ENCODE results near the gene TMEM200C.

TMEM200C gene

GRCh38 chr18:5895299-5895875 is at the start of gene TMEM200C:
Gene TMEM200C (minus strand): TSS chr18:5895522. CDS start chr18:5892063, 3,459 bp downstream.
- TF ChIP-seq CTCF (IDR thresholded peaks at IDR 0.05; ENCODE audit: control insufficient read depth, extremely low read depth, insufficient read depth): no peak
- H3K4me3 ChIP-seq (ENCODE audit: low read depth, low read length): no peak within 1 kb of the TSS
- DNase-seq (ENCODE audit: low read depth): no peak

DNA sequence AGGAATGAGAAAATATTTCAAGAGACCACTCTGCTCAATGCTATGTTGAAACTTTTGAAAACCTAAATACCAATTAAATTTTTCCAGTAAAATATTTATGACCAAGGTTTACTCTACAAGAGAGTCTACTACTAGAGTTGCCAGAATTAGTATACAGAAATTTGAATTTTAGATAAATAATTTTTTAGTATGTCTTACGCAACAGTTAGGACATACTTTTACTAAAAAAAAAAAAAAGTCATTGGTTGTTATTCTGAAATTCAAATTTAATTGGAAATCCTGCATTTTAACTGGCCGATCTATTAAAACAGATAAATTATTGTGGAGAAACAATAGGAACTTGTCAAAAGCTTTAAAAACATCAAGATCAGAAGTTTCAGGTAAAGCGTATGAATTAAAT is 49.1 kb upstream of the TMEM200C start:
- TF ChIP-seq CTCF (IDR thresholded peaks at IDR 0.05; ENCODE audit: control insufficient read depth, extremely low read depth, insufficient read depth): no peak
- H3K4me3 ChIP-seq (ENCODE audit: low read depth, low read length): no peak overlapping the region
- no peak for DNase-seq (ENCODE audit: low read depth)

GRCh38 chr18:5943514-5943913 is 48.2 kb upstream of the TMEM200C start:
- no peak overlapping the region for H3K4me3 ChIP-seq (ENCODE audit: low read depth, low read length)
- no peak for DNase-seq (ENCODE audit: low read depth)
- no peak for TF ChIP-seq CTCF (IDR thresholded peaks at IDR 0.05; ENCODE audit: control insufficient read depth, extremely low read depth, insufficient read depth)

GRCh38 chr18:5942591-5942990 is 47.3 kb upstream of the TMEM200C start:
- DNase-seq (ENCODE audit: low read depth): no peak
- H3K4me3 ChIP-seq (ENCODE audit: low read depth, low read length): no peak overlapping the region
- no peak for TF ChIP-seq CTCF (IDR thresholded peaks at IDR 0.05; ENCODE audit: control insufficient read depth, extremely low read depth, insufficient read depth)

GRCh38 chr18:5941890-5942289 is 46.6 kb upstream of the TMEM200C start:
- no peak for TF ChIP-seq CTCF (IDR thresholded peaks at IDR 0.05; ENCODE audit: control insufficient read depth, extremely low read depth, insufficient read depth)
- no peak overlapping the region for H3K4me3 ChIP-seq (ENCODE audit: low read depth, low read length)
- no peak for DNase-seq (ENCODE audit: low read depth)

DNA sequence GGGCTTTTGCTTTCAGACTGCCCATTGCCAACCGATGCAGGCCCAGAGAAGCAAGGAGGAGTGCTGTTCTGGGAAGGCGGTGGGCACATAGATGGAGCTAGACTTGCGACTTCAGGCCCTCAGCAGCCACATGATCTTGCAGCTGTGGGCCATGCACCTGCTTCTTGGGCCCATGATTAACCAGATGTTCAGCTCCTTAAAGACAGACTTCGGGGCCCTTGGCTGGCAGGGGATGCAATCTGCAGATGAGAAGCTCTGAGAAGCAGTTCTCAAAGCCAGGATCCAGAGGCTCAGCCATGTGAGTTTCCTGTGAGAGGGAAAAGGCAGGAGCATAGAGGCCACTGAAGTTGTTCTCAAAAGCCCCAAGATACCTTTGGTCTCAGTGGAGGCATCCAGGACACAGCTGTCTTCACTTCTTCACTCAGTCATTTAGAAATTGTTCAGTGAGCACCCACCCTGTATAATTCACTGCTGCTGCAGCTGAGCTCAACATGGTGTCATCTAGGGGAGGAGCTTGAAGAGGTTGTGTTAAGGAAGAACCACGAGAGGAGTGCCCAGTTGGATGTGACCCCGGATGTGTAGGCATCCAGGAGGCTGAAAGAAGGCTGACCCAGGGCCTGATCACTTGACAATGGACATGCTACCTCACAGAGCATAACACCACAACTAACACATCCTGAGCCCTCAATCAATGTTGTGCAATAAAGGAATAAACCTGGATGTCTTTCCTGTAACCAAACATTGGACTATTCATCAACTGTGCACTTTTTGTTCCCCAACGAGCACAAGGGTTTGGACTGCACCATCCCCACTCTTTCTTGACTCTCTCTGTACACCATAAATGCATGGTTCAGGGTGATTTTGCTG is 44.7 kb upstream of the TMEM200C start:
- no peak for DNase-seq (ENCODE audit: low read depth)
- H3K4me3 ChIP-seq (ENCODE audit: low read depth, low read length): no peak overlapping the region
- no peak for TF ChIP-seq CTCF (IDR thresholded peaks at IDR 0.05; ENCODE audit: control insufficient read depth, extremely low read depth, insufficient read depth)
